ENCODE data around the gene BID.

GRCh38 chr22:17783773-17784480, 9.7 kb upstream of the BID start:
- no peak for TF ChIP-seq POLR2A (IDR thresholded peaks at IDR 0.05; ENCODE audit: control extremely low read depth in 1 of 2, low read depth in 2 of 2, low read length in 2 of 2)
- TF ChIP-seq MAFK (IDR thresholded peaks at IDR 0.05; ENCODE audit: low read depth, low read length), result no peak
- no peak for TF ChIP-seq EGR1 (IDR thresholded peaks at IDR 0.05; ENCODE audit: borderline replicate concordance, low read depth, low read length)
- TF ChIP-seq CHD2 (IDR thresholded peaks at IDR 0.05; ENCODE audit: low read length), result no peak
- TF ChIP-seq PHF8 (conservative IDR thresholded peaks at IDR 0.05; ENCODE audit: low read depth, low read length), result no peak
